GM18909 (cell line): Measurements from ENCODE around the gene HSPA12B.

Experiments
- ATAC-seq: cut with Tn5 transposase; IDR thresholded peaks from one replicate; pipeline ENCODE4 v1.9.1; 2021; ENCODE audit warnings: mild to moderate bottlenecking; ENCODE audit not compliant: unreplicated experiment, poor library complexity

The HSPA12B gene

GRCh38 chr20:3800256-3800877 lies 67.9 kb downstream of the HSPA12B start:
- no peak for ATAC-seq

GRCh38 chr20:3800878-3801260 lies 68.4 kb downstream of the HSPA12B start:
- ATAC-seq, result no peak

- no peak for ATAC-seq
Measured at GRCh38 chr20:3801299-3801698, 68.8 kb downstream of the HSPA12B start.

- no peak for ATAC-seq
Measured at GRCh38 chr20:3801846-3802245, 69.4 kb downstream of the HSPA12B start.
